ENCODE measurements around the gene PDXDC1.
"Not testable (repeated sequence)": the region's sequence is repeated elsewhere in the genome, so short reads cannot be mapped to it uniquely, and the experiment has no call there.

The PDXDC1 gene

DNA sequence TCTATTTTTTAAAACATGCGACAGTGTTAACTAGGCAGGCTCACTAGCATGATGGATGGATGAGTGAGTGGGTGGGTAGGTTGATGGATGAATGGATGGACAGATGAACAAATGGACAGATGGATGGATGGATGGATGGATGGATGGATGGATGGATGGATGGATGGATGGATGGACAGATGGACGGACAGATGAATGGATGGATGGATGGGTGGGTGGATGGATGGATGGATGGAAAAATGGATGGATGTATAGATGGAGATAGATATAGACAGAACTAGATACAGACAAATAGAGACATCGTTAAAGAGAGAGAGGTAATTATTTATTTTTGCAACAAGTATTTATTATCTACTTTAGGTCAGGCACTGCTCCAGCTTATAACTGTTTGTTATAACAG is 205.1 kb downstream of the PDXDC1 start:
- DNase-seq, H3K36me3 Mint-ChIP-seq, H3K4me3 Mint-ChIP-seq, H3K4me1 Mint-ChIP-seq, H3K27me3 Mint-ChIP-seq, CTCF ChIA-PET, H3K9me3 Mint-ChIP-seq, H3K27ac Mint-ChIP-seq: not testable (repeated sequence)

DNA sequence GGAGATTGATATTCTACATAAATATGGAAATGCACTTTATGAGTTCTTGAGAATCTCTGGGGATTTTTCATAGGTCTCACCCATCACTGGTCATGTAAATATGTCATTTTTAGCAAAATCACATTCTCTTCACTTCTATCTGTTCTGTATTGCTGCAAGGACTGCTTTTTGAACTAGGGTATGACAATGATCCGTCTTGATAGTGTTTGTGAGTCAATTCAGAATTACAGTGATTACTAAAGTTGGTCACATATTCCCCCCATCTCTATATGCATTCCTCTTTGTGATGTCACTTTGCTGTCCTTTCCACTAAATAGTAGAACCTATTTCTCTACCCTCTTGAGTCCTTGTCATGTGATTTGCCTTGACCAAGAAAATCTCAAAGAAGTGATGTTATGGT is 206.1 kb downstream of the PDXDC1 start:
- H3K9me3 Mint-ChIP-seq, H3K27ac Mint-ChIP-seq, H3K36me3 Mint-ChIP-seq, H3K4me1 Mint-ChIP-seq, DNase-seq, CTCF ChIA-PET, H3K4me3 Mint-ChIP-seq, H3K27me3 Mint-ChIP-seq: not testable (repeated sequence)

DNA sequence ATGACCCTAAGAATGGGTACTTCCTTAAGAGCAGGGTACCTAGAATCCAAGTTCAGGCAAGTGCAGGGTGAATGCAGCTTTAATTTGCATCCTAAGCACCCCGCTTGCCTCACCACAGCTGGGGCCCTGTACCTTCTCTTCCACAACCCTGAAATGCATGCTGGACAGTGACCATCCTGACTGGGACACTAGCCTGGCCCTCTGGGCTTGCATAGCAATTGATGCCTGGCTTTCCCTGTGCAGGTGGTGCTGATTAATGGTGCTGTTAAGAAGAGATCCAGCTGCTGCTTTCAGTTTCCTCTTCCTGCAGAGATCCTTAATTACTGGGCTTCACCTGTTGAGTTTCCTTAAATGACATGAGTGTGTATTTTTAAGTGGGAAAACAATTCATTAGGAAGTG is 209.2 kb downstream of the PDXDC1 start:
- DNase-seq, H3K27me3 Mint-ChIP-seq, H3K4me3 Mint-ChIP-seq, H3K9me3 Mint-ChIP-seq, H3K36me3 Mint-ChIP-seq, H3K27ac Mint-ChIP-seq, CTCF ChIA-PET, H3K4me1 Mint-ChIP-seq: not testable (repeated sequence)
